GM21786 (cell line): ENCODE measurements around the gene CIAO3.

ENCODE experiments used
- ATAC-seq: cut with Tn5 transposase; IDR thresholded peaks from one replicate; pipeline ENCODE4 v1.9.1; 2021; ENCODE audit not compliant: unreplicated experiment

Gene CIAO3

DNA sequence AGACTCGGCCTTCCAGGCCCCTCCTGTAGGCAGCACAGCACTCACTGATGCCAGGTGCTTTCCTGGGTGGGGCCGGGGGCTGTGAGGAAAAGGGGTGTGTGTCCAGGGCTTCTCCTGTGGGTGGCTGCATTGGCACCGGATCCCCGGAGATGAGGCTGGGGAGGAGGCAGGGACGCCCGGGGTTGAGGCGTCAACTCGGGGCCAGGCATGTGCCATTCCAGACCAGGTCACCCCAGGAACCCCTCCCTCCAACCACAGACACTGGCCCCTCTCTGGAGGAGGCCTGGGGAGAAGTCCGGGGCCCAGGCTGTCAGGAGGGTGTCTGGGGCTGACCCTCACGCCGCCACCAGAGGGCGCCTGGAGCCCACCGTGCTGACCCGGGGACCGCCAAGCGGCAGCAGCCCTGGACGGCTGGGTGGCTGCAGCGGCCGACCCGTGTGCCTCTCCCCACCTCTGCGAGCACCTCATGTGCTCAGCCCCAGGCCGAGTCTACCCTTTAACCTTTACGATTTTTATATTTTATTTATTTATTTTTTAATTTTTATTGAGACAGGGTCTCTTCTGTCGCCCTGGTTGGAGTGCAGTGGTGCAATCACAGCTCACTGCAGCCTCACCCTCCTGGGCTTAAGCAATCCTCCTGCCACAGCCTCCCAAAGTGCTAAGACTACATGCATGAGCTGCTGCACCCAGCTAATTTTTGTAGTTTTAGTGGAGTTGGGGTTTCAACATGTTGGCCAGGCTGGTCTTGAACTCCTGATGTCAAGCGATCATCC, 29.1 kb downstream of the CIAO3 start:
- ATAC-seq = no peak

DNA sequence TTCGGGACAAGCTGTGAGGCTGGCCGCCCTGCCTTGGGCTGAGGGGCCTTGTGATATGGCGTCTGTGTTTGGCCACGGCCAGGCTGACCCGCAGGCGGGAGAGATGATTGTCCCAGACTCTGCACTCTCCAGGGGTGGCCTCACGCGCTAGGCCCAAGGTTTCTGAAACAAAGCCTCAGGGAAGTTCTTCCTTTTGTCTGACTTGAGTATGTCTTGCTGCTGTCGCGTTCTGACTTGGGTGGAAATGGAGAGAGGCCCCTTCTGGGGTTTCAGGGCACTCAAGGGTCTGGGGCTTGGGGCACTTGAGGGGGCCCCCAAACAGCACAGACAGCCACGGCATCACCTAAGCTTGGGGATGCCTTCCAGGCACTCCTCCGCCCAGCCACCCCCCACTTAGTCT, 29.7 kb downstream of the CIAO3 start:
- ATAC-seq = no peak

DNA sequence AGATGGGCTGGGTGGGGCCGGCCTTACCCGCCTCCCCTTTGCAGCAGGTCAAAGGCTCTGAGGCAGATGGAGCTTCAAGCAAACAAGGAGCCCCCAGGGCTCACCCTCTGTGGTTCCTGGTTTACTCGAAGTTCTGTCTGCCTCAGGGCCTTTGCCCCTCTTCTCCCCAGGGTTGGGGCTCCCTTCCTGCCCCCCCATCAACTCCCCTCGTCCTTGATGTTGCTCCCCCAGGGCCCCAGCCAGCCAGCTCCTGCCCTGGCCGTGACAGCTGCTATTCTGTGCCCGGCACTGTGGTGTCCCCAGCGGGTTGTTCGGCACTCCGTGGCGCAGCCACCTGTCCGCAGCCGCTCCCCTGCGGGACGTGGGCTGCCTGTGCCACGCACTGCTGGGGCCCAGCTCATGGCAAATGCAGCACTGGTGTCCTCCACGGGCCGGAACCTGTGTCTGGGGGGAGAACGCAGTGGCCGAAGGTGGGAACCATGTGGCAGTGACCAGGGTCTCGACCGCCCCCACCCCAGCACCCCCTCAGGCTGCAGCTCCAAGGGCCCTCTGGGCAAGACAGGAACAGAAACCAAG, 30.2 kb downstream of the CIAO3 start:
- no peak for ATAC-seq

DNA sequence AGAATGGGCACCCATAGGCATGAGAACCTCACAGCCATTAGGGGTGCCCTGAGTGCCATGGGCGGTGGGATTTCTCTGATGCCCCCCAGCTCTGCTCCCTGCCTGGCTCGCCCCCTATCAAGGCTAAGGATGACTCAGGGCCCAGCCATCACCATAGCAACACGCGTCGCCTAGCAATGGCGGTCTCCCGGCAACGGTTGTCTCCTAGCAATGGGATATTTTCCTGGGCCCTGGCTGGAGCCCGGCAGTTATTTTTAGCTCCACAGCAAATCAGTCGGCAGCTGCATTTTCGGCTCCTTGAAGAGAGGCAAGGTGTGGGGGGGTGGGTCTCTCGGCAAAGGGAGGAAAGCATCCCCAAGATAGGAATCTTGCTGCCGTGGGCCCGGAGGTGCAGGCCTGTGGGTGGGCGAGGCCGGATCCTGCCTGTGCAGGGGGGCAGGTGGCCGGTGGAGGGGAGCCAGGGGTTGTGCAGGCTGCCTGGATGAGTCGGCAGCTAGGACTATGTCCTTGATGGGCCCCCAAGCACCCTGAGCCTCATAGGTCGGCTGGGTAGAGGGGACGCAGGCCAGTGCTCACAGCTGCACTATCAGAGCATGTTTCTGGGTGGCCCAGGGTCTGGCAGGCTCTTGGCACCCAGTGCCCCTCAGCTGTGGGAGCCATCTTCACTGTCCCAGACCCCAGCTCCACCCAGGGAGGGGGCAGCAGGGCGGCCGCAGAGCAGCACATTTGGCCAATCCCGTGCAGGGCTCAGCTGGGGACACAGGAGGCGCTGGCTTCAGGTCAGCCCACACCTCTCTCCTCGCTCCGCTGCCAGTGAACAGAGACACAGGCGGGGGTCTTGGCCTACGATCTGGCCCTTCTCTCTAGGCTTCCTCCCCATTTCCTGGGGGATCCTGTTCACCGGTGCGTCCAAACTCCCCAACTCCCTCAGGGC, 31.0 kb downstream of the CIAO3 start:
- no peak for ATAC-seq

DNA sequence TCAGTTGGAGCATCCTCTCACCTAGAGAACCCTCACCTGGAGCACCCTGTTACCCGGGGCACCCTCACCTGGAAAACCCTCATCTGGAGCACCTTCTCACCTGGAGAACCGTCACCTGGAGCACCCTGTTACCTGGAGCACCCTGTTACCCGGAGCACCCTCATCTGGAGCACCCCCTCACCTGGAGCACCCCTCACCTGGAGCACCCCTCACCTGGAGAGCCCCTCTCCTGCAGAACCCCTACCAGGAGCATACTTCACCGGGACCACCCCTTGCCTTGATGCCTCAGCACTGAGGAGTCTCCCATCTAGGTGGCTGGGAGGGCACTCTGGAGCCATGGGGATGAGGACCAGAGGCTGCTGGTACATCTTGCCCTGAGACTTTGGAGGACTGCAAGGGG, 31.8 kb downstream of the CIAO3 start:
- ATAC-seq = no peak

DNA sequence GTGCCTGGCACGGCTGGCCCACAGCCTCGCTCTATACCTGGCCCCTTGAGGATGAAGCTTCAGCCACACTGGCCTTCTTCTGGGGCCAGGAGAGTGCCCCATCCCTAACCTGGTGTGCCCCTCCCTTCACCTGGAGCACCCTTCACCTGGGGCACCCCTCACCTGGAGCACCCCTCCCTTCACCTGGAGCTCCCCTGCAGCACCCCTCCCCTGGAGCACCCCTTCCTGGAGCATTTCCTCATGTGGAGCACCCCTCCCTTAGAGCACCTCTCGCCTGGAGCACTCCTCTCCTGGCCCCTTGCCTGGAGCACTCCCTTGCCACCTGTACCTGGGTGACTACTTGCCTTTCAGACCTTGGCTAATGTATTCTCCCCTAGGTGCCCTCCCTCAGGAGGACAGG, 32.8 kb downstream of the CIAO3 start:
- ATAC-seq = no peak

DNA sequence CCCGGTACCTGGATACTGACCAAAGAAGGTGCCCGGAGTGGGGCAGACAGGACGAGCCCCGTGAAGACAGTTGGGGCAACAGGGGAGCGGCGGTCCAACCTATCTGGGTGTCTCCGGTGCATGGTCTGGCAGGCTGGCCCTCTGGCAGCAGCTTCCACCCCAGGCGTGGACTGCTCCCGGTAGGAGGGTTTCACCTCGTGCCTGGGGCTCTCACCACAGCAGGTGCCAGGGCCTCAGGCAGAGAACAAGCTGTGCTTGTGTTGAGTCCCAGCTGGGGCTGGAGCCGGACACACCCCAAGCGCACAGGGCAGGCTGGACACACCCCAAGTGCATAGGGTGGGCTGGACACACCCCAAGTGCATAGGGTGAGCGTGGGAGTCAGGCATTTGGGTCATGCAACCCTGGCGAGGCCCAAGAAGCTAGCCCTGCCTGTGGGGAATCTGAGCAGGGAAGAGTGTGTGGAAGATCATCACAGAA, 33.7 kb downstream of the CIAO3 start:
- ATAC-seq = no peak

DNA sequence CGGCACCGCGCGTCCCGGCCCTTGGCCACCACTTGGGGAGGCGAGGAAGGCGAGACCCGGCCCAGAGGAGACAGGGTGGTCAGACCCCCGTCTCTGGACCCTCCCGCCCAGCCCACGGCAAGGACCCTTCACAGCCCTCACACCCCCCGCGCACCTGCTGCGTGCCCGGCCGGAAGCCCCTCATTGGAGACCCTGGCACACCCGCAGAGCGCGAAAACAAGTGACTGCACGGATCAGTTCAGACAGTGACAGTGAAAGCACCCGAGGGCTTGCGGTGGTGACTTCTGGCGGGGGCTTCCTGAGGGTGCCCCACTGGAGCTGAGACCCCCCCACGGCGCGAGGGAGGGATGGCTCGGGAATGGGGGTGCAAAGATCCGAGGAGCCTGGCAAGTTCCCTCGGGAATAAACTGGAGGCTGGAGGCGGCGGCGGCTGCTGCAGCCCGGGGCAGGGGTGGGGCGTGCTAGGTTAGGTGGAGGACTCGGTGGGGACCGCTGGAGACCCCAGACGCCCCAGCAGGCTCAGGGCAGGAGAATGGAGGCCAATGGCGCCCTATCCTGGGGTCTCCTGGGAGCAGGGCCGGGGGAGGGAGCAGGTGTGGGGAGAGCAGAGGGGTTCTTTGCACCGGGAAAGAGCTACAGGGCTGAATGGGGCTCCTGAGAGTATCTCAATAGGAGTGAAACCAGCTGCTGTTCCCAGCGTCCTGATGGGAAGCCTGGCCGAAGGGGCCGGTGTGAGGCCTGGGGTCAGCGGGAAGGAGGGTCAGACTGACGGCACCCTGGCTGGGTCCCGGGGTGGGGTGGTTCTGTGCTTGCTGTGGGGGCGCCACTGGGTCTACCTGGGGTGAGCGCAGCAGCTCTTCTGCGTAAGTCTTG, 34.4 kb downstream of the CIAO3 start:
- no peak for ATAC-seq

DNA sequence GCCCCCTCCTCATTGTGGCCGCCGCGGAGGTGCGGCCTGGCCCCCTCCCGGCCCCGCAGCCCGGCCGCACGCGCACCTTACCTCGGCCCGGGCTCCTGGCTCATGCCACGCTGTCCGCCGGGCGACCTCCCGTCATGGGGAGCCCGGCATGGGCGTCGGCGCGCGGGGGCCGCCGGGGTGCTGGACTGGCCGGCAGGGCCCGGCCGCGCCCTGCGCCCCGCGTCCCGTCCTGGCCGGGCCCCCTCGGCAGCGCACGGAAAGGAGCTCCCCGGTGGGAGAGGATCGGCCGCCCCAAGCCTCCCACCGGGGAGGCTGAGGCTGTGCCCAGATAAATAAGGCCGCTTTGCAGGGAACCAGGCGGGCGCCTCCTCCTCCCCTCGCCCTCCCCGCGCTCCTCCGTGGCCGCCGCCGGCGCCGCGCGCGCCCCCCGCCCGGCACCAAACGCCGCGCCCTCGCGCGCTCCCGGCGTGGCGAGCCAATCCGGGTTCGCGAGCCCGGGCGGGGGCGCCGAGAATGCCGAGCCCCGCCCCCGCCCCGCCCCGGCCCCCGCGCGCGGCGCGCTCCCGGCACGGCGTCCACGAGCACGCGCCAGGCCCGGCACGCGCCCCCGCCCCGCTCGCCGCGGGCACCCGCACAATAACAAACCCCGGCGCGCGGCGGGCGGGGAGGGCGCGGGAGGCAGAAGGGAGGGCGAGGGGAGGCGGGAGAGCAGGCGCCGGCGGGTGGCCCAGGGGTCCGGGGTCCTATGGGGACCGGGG, 35.2 kb downstream of the CIAO3 start, which contains the start of gene FBXL16:
Gene FBXL16, minus strand, starts transcription at position 371 of the 758 bp plus-strand sequence. CDS start 8,396 bp downstream, outside the sequence.
- ATAC-seq = no peak

DNA sequence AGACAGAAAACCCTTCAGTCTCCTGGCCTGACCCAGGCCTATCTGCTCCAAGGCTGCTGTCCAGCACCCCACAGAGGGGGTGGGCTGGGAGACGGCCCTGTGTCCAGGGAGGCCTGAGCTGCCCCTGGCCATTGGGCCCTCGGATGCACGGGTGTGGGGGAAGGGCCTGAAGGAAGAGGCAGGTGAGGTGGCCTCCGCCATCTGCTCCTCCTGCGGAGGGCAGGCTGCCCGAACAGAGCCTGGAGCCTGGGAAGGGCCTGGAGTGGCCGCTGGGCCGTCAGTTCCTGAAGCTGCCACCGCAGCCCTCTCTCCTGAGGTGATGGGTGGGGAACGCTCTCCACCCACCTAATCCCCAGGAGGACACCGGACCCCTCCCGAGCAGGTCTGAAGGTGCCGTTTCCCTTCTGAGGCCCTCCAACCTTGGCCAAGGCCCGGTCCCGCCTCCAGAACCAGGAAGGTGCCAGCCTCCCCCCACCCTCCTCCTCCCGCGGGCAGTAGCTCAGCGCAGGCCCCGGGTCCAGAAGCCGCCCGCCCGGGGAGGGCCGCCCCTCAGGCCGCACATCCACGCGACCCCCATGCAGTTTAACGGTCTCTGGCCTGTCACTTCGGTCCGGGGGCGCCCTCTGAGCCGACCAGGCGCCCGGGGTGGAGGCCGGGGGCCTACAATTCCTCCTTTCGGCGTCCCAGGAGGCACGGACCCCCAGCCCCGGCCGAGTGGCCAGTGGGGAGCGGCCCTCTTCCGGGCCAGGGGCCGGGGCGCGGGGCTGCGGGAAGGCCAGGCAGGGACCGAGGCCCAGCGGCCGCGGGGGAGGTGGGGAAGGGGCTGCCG, 36.0 kb downstream of the CIAO3 start:
- no peak for ATAC-seq

DNA sequence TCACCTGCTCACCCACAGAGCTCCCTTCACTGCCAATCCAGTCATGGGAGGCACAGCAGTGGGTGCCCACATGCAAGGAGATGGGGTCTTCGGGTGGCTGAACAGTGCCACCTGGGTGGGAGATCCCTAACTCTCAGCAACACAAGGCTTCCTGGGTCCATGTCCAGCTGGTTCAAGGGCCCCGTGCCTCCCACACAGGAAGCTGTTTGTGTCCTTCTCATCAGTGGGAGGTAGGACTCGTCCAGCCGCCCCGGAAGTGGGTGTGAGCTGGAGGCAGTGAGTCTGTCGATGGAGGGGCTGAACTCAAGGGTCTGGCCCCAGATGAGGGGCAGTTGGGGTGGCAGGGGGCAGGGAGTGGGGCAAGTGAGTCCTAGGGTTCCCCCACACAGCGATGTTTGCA, 36.8 kb downstream of the CIAO3 start:
- ATAC-seq = no peak

DNA sequence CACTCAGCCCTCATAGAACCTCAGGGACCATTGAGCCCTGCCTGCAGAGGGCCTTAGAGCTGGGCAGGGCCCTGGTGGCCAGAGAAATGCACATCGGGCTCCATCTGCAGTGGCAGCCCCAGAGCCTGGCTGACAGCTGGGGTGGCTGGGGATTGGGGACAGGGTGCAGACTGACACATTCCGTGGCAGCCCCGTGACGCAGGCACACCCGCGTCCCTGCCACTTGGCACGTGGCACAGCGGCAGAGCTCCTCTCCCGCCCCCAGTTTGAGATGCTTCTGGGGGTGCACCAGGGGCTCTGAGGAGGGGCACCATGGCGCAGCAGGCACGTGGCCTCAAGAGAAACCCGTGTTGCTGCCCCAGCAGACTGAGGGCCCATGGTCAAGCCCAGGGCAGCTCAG, 37.4 kb downstream of the CIAO3 start:
- no peak for ATAC-seq

DNA sequence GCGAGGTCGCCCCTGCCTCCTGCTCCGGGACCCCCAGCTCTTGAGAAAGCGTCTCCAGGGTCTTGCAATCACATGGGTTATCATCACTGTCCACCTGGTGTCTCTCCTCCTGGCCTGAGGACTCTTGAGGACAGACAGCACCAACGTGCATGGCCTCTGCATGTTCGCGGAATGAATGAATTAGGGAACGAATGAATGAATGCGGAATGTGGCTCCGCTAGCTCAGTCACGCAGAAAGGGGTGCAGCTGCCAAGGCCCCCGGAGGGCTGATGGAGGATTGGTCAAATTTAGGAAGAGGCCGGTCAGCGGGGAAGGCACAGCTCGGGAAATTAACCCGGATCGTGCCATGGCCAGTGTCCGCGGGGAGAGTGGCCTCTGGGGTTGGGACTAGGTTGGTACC, 38.5 kb downstream of the CIAO3 start:
- ATAC-seq = no peak

DNA sequence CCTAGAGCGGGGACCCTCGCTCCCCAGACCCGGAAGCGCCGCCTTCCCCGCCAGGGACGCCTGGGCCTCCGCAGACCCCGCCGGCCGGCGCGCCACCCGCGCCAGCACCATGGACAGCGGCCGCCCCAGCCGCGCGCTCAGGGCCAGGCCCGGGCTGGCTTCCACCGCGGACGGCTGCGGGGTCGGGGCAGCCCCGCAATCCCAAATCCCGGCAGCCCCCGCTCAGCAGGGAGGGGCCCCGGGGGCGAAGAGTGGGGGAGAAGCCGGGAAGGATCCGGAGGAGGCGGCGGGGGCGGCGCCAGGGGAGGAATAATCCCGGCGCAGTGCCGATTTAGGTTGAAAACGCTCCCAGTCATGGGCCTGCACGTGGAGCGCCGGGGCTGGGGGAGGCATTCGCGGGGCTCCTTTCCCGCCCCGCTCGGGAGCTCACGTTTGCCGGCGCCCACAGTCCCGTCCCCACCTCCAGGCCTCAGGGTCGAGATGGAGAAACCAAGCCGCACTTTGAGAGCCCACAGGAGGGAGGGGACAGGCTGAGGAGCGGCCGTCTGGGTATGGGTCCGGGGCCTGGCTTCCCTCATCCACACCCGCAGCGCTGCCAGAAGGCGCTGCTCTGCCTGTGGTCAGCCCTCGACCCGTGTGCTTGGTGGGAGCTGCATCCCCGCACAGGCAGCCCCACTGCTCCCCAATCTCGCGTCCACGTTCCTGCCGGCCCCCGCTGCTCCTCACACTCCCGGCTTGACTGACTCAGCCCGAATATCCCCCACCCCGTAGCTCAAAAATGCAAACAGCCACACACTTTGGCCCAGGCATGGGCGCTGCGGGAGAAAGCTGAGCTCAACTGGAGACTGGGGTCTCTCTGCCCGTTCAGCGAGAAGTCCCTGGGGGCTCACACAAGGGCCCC, 39.9 kb downstream of the CIAO3 start:
- ATAC-seq = no peak

DNA sequence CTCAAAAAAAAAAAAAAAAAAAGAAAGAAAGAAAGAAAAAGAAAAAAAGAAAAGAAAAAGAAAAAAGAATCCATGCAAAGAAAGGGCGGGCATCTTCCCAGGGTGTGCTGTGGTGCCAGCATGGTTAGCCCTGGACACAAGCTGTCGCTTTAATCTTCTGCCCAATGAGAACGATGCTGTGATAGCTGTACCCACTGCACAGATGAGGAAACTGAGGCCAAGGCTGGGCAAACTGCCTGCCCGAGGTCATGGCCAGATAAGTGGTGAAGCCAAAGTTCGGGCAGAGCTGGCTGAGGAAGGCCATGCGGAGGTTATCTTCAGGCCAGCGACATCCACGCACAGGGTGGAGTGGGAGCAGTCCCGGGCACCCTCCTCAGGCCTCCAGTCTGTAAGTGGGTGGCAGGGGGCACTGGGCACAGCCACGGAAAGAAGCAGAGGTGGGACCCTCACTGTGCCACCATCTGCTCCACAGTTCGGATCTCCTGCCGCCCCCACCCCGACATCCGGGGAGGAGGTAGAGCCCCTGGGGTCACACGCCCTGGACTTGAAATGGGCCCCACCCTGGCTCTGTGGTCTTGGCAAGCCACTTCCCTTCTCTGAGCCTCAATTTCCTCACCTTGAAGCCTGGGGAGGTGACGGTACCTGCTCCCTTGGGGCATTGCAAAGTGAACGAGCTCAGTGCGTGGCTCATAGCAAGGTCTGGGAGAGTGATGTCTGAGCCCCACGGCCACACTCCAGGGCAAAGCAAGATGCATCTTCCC, 41.7 kb downstream of the CIAO3 start:
- no peak for ATAC-seq

DNA sequence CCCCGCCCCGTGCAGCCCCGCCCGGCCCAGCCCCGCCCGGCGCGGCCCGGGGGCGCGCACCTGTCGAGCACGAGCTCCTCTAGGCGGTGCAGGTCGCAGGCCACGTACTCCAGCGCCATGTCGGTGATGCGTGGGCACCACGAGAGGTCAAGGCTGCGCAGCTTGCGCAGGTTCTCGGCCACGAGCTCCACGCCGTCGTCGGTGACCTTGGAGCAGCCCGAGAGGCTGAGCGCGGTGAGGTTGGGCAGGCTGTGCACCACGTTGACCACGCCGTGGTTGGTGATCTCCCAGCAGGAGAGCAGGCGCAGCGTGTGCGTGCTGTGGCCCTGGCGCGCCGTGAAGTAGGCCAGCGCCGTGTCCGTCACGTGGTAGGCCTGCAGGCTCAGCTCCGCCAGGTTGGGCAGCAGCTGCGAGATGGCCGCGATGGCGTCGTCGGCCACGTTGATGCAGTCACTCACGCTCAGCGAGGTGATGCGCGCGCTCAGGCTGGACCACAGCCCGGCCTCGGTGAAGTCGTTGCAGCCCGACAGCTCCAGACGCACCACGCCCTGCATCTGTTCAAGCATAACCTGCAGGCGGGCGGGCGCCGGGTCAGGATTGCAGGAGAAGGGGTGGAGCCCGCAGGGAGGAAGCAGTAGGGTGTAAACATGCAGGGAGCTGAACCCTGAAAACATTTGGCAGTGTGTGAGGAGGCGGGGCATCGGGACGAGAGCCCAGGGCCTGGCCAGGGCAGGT, 45.3 kb downstream of the CIAO3 start:
- no peak for ATAC-seq
